Spleen (tissue), 11 donors: ENCODE measurements around the gene SLC7A11. TPM values are rescaled to one million over a fixed set of nuclear protein-coding genes. Genes with fewer than 3 reads are reported as not detected.

Source experiments
- DNase-seq: peaks from one replicate; pipeline ENCODE4 v3.0.0-alpha.2; 2020
- H3K27ac ChIP-seq, 8 donors: fragments of 200-600 bp; sonication (generic) in 7 of 8; 1 replicate in 4 of 8; 2 replicates in 4 of 8; pipeline versions ENCODE4 v1.5.0 to v1.8.0; 2016 to 2021; ENCODE audit warnings: inconsistent platforms in 4 of 8, mild to moderate bottlenecking in 4 of 8, moderate library complexity in 1 of 8
- H3K27me3 ChIP-seq, 7 donors: fragments of 200-600 bp; sonication (generic) in 6 of 7; replicated peaks in 1 of 7; 1 replicate in 4 of 7; 2 replicates in 3 of 7; pipeline versions ENCODE4 v1.5.0 to v1.8.0; 2016 to 2021; ENCODE audit warnings: inconsistent platforms in 3 of 7, mild to moderate bottlenecking in 1 of 7
- H3K36me3 ChIP-seq, 6 donors: fragments of 200-600 bp; sonication (generic) in 5 of 6; 1 replicate in 4 of 6; 2 replicates in 2 of 6; pipeline versions ENCODE4 v1.5.0 to v1.8.0; 2016 to 2021; ENCODE audit warnings: inconsistent platforms in 2 of 6
- H3K4me1 ChIP-seq, 6 donors: fragments of 200-600 bp; sonication (generic) in 5 of 6; 1 replicate in 3 of 6; 2 replicates in 3 of 6; pipeline versions ENCODE4 v1.5.0 to v1.8.0; 2016 to 2021; ENCODE audit warnings: inconsistent platforms in 3 of 6
- H3K4me3 ChIP-seq, 8 donors: fragments of 200-600 bp; sonication (generic) in 7 of 8; 1 replicate in 4 of 8; 2 replicates in 4 of 8; pipeline versions ENCODE4 v1.5.0 to v1.8.0; 2016 to 2021; ENCODE audit warnings: inconsistent platforms in 4 of 8, mild to moderate bottlenecking in 4 of 8, moderate library complexity in 2 of 8
- H3K9me3 ChIP-seq, 8 donors: fragments of 200-600 bp; sonication (generic) in 7 of 8; 1 replicate in 4 of 8; 2 replicates in 4 of 8; pipeline versions ENCODE4 v1.5.0 to v1.8.0; 2016 to 2021; ENCODE audit warnings: inconsistent platforms in 4 of 8
- POLR2A ChIP-seq, 3 donors: fragments of 450-650 bp; IDR thresholded peaks; one replicate each; pipeline ENCODE4 v1.5.1; 2017; ENCODE audit warnings: antibody characterized with exemption in 3 of 3, mild to moderate bottlenecking in 1 of 3
- POLR2AphosphoS5 ChIP-seq, 3 donors: sonication (generic); formaldehyde crosslinking; IDR thresholded peaks; one replicate each; pipeline ENCODE4 v1.5.1; 2017; ENCODE audit warnings: antibody characterized with exemption in 3 of 3
- WGBS, 5 donors: extraction: QIAGEN DNeasy Blood & Tissue Kit in 3 of 5; methylation state at CpG; one replicate each; pipeline versions ENCODE4 v1.1.5 to v1.1.7; 2013 to 2018; 5-methylcytosine and 5-hydroxymethylcytosine counted together
- intact Hi-C: fragments of 100-400 bp; cut with DNase I; formaldehyde crosslinking; loops from one replicate; pipeline ENCODE4 v1.15.0; 2023; ENCODE audit warnings: low total_unique reads
- polyA plus RNA-seq, 3 donors: library from polyadenylated mRNA; stranded (reverse); fragments of 200-250 nt; gene quantifications; one replicate each; pipeline ENCODE4 v1.2.1, GENCODE V29; 2013
- total RNA-seq, 7 donors: library from RNA; depleted of rRNA in 3 of 7; stranded (reverse); fragments of >200 nt in 3 of 7; fragmentation: NEBNext Ultra II Directional in 4 of 7; extraction: Animal tissue kit (Norgen Biotek cat#: 25700) in 4 of 7; gene quantifications; one replicate each; pipeline versions ENCODE4 v1.1.0 to v1.2.1, GENCODE V29; 2016 to 2021
- TF ChIP-seq, protein P1 (sequence below), 11 experiments: fragments of 200-600 bp in 7 of 11; fragments of 450-650 bp in 4 of 11; sonication (generic) in 4 of 11; IDR thresholded peaks in 8 of 11; conservative IDR thresholded peaks in 3 of 11; 1 replicate in 7 of 11; 2 replicates in 4 of 11; pipeline versions ENCODE4 v1.4.0 to v1.8.0; 2016 to 2021; ENCODE audit warnings: antibody characterized with exemption in 11 of 11, inconsistent platforms in 4 of 11, mild to moderate bottlenecking in 1 of 11
- donor health status: healthy with polysubstance abuse.
- donor health status: DM: no; HTN: no; CAD: no; lungs with moderate emphysema.
- donor health status: DM: no; HTN: no; CAD: no.
- donor health status: Bipolar disorder and iron deficiency.
- donor health status: healthy.
- donor health status: DM: no; HTN: no; CAD: no.
- donor health status: DM: yes; HTN: yes; CAD: no.

The SLC7A11 gene
- total and polyA plus RNA-seq, 10 donors: 0.13 to 2.1 (median 0.52) TPM

DNA sequence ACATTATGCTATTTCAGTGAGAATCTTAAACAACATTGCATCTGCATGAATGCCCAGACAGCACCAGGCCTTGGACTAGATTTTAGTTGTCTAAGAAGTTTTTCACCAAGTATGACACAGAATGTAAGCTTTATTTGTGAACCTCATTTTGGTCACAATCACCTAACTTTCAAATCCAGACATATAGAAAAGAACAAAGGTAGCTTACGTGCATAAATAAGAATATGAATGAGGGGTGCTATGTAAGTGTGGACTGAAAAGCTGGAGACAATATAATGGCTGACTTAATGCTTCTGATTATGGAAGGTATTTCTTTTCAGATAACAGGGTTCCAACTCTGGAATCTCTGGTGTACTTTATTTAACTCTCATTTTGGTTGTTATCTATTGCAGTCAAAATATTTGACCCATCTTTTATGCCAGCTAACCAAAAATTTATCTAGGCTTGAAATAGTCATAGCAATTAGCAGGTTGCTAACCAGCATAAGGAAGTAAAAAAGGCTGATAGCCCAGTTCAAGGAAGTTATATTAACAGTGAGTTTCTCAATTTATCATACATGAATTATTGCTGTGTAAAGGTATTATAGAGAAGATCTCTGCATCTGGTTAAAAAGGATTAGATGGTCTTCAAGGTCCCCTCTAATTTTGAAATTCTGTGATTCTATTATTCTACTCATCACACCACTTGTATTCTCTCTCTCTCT lies 36.5 kb downstream of the SLC7A11 start:
- WGBS, 5 donors: 82 to 100% (median 92%) methylated on average over 1 of the region's 1 CpG
- intact Hi-C loops: no loop called here
- no peak overlapping the region for H3K4me3 ChIP-seq

DNA sequence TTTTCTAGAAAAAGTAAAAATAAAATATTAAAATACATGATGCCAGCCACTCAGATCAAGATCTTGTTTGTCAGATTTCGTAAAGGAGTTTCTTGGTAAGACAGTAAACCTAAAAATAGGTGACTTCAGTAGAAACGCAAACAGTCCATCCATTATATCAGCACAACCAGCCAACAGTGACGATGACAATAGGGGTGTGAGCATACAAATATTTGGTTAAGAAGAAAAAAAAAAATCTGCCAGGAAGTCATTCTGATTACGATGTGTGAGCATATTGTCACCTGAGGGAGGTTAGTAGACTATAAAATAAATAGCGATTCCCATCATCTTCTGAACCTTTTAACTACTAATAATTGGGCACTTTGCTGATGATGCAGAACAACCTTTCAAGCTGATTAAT lies 37.6 kb downstream of the SLC7A11 start:
- 85 to 94% (median 91%) methylated on average over 5 of the region's 5 CpGs for WGBS, 5 donors
- intact Hi-C loops: no loop called here
- no peak for DNase-seq

More for the DNA sequence above, 36.5 kb downstream of the SLC7A11 start:
- TF ChIP-seq, protein P1, sequence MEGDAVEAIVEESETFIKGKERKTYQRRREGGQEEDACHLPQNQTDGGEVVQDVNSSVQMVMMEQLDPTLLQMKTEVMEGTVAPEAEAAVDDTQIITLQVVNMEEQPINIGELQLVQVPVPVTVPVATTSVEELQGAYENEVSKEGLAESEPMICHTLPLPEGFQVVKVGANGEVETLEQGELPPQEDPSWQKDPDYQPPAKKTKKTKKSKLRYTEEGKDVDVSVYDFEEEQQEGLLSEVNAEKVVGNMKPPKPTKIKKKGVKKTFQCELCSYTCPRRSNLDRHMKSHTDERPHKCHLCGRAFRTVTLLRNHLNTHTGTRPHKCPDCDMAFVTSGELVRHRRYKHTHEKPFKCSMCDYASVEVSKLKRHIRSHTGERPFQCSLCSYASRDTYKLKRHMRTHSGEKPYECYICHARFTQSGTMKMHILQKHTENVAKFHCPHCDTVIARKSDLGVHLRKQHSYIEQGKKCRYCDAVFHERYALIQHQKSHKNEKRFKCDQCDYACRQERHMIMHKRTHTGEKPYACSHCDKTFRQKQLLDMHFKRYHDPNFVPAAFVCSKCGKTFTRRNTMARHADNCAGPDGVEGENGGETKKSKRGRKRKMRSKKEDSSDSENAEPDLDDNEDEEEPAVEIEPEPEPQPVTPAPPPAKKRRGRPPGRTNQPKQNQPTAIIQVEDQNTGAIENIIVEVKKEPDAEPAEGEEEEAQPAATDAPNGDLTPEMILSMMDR (IDR thresholded peaks at IDR 0.05 in 8 of 11, conservative IDR thresholded peaks at IDR 0.05 in 3 of 11): no peak
- TF ChIP-seq POLR2AphosphoS5 (IDR thresholded peaks at IDR 0.05) (no peak), POLR2A (IDR thresholded peaks at IDR 0.05) (no peak)
- Histone ChIP-seq H3K36me3 (no peaks in the 10 kb centered on the region), H3K27me3 (no peaks in the 10 kb centered on the region), H3K4me1 (no peaks in the 10 kb centered on the region), H3K27ac (no peak overlapping the region), H3K9me3 (no peaks in the 10 kb centered on the region)
- DNase-seq: no peak

DNA sequence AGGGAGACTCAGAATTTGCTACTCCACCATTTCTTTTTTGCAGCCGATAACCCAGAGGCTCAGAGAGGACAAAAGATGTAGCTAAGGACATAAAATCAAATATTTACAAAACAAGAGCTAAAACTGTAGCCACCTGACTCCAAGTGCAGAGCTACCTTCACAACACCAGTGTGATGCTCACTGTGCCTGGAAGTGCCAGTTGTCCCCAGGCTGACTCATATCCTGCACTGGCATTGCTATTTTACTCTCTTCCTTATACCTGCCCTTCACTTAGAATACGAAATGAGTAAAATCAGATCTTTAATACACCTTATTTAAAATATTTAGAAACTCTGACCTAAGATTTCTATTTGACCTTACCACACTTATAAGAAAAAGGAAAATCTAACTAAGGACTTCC lies 39.5 kb downstream of the SLC7A11 start:
- TF ChIP-seq, protein P1 (IDR thresholded peaks at IDR 0.05 in 8 of 11, conservative IDR thresholded peaks at IDR 0.05 in 3 of 11): no peak

More for the DNA sequence above, 37.6 kb downstream of the SLC7A11 start:
- peaks cover 0 to 5% (median 1%) of the 10 kb centered on the region in 6 donors for H3K4me1 ChIP-seq
- no peak overlapping the region for H3K27ac ChIP-seq
- no peaks in the 10 kb centered on the region for H3K27me3 ChIP-seq
- no peaks in the 10 kb centered on the region for H3K36me3 ChIP-seq
- no peak overlapping the region for H3K4me3 ChIP-seq
- TF ChIP-seq POLR2A (IDR thresholded peaks at IDR 0.05) (no peak), POLR2AphosphoS5 (IDR thresholded peaks at IDR 0.05) (no peak)
- TF ChIP-seq, protein P1 (IDR thresholded peaks at IDR 0.05 in 8 of 11, conservative IDR thresholded peaks at IDR 0.05 in 3 of 11): no peak
- H3K9me3 ChIP-seq: no peaks in the 10 kb centered on the region

DNA sequence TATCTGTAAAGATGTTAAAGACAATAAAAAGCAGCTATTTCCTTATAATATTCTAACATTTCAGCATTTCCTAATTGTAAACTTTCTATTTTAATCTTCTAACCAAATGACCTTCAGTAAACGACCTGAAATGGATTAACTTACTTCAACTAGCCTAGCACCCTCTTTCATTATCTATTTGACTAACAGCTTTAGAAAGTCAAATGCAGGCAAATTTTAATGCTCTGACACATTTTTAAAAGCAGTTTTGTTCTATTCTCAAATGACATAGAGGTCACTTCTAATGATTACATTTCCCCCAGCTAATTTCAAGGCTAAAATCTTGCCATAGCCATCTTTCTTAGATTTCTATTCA lies 41.9 kb downstream of the SLC7A11 start:
- Histone ChIP-seq H3K4me1 (peaks cover 0 to 10% (median 2%) of the 10 kb centered on the region in 6 donors), H3K27me3 (no peaks in the 10 kb centered on the region), H3K9me3 (no peaks in the 10 kb centered on the region), H3K27ac (no peak overlapping the region), H3K36me3 (no peaks in the 10 kb centered on the region), H3K4me3 (no peak overlapping the region)
- DNase-seq: no peak
- intact Hi-C loops: no loop called here
- 30 to 52% (median 42%) methylated on average over 1 of the region's 1 CpG for WGBS, 5 donors
- TF ChIP-seq POLR2AphosphoS5 (IDR thresholded peaks at IDR 0.05) (no peak), POLR2A (IDR thresholded peaks at IDR 0.05) (no peak)
- TF ChIP-seq, protein P1 (IDR thresholded peaks at IDR 0.05 in 8 of 11, conservative IDR thresholded peaks at IDR 0.05 in 3 of 11): no peak

More for the DNA sequence above, 39.5 kb downstream of the SLC7A11 start:
- Histone ChIP-seq H3K4me1 (peaks cover 0 to 10% (median 2%) of the 10 kb centered on the region in 6 donors), H3K27ac (no peak overlapping the region), H3K27me3 (no peaks in the 10 kb centered on the region), H3K4me3 (no peak overlapping the region), H3K9me3 (no peaks in the 10 kb centered on the region), H3K36me3 (no peaks in the 10 kb centered on the region)
- 80 to 94% (median 89%) methylated on average over 2 of the region's 2 CpGs for WGBS, 5 donors
- DNase-seq: no peak
- intact Hi-C loops: no loop called here
